Skeletal muscle cell (primary cell): ENCODE data around the gene ZNF644.
"Not testable (repeated sequence)": the region's sequence is repeated elsewhere in the genome, so short reads cannot be mapped to it uniquely, and the experiment has no call there.

Experiments
- DNase-seq: peaks from one replicate; pipeline ENCODE4 v3.0.0-alpha.2; 2010; ENCODE audit warnings: low read depth
- H3K4me3 ChIP-seq: 2 replicates; pipeline ENCODE4 v1.5.1; 2011; ENCODE audit warnings: low read depth, mild to moderate bottlenecking, control low read depth, low read length, moderate library complexity

ZNF644 gene

GRCh38 chr1:91021686-91022517, at the start of gene ZNF644:
Gene ZNF644, minus strand, starts transcription at chr1:91022035. Its CDS starts 39,682 bp downstream, at chr1:90982353.
- peak; percentile 76 for DNase-seq
- H3K4me3 ChIP-seq: peak within 1 kb of the TSS; percentile 79

- DNase-seq: no peak
- no peak overlapping the region for H3K4me3 ChIP-seq
Observed at GRCh38 chr1:91070298-91070697, 48.5 kb upstream of the ZNF644 start.

- no peak for DNase-seq
- no peak overlapping the region for H3K4me3 ChIP-seq
Observed at GRCh38 chr1:91066538-91066937, 44.7 kb upstream of the ZNF644 start.

GRCh38 chr1:91065337-91065736, 43.5 kb upstream of the ZNF644 start:
- DNase-seq: no peak
- H3K4me3 ChIP-seq: no peak overlapping the region

- not testable (repeated sequence) for DNase-seq, H3K4me3 ChIP-seq
Observed at GRCh38 chr1:91063403-91063802, 41.6 kb upstream of the ZNF644 start.

- no peak overlapping the region for H3K4me3 ChIP-seq
- DNase-seq: no peak
Observed at GRCh38 chr1:91059157-91059556, 37.3 kb upstream of the ZNF644 start.

GRCh38 chr1:91057784-91058183, 35.9 kb upstream of the ZNF644 start:
- no peak for DNase-seq
- no peak overlapping the region for H3K4me3 ChIP-seq

- no peak for DNase-seq
- H3K4me3 ChIP-seq: no peak overlapping the region
Observed at GRCh38 chr1:91054780-91055481, 33.1 kb upstream of the ZNF644 start.

- no peak overlapping the region for H3K4me3 ChIP-seq
- DNase-seq: no peak
Observed at GRCh38 chr1:91053630-91054029, 31.8 kb upstream of the ZNF644 start.

- not testable (repeated sequence) for DNase-seq, H3K4me3 ChIP-seq
Observed at GRCh38 chr1:91049551-91049950, 27.7 kb upstream of the ZNF644 start.

- H3K4me3 ChIP-seq: no peak overlapping the region
- no peak for DNase-seq
Observed at GRCh38 chr1:91046766-91047165, 24.9 kb upstream of the ZNF644 start.

GRCh38 chr1:91045284-91045683, 23.4 kb upstream of the ZNF644 start:
- H3K4me3 ChIP-seq: no peak overlapping the region
- DNase-seq: no peak

- not testable (repeated sequence) for DNase-seq, H3K4me3 ChIP-seq
Observed at GRCh38 chr1:91044776-91045175, 22.9 kb upstream of the ZNF644 start.

GRCh38 chr1:91042372-91042771, 20.5 kb upstream of the ZNF644 start:
- not testable (repeated sequence) for DNase-seq, H3K4me3 ChIP-seq

- no peak overlapping the region for H3K4me3 ChIP-seq
- DNase-seq: no peak
Observed at GRCh38 chr1:91038582-91038981, 16.7 kb upstream of the ZNF644 start.

GRCh38 chr1:91036894-91037829, 15.3 kb upstream of the ZNF644 start:
- H3K4me3 ChIP-seq: no peak overlapping the region
- DNase-seq: no peak

GRCh38 chr1:91032349-91032748, 10.5 kb upstream of the ZNF644 start:
- no peak overlapping the region for H3K4me3 ChIP-seq
- no peak for DNase-seq

- H3K4me3 ChIP-seq: no peak overlapping the region
- DNase-seq: no peak
Observed at GRCh38 chr1:91031081-91031480, 9.2 kb upstream of the ZNF644 start.

- peak; percentile 4 for DNase-seq
- no peak overlapping the region for H3K4me3 ChIP-seq
Observed at GRCh38 chr1:91026777-91027176, 4.9 kb upstream of the ZNF644 start.

GRCh38 chr1:91026320-91026719, 4.5 kb upstream of the ZNF644 start:
- no peak for DNase-seq
- H3K4me3 ChIP-seq: no peak overlapping the region
